ENCODE measurements around the gene GIPR.
A peak's percentile ranks its signal among the peaks of the same experiment; 100 is the strongest.
"Not testable (repeated sequence)": the region's sequence is repeated elsewhere in the genome, so short reads cannot be mapped to it uniquely, and the experiment has no call there.

The GIPR gene

DNA sequence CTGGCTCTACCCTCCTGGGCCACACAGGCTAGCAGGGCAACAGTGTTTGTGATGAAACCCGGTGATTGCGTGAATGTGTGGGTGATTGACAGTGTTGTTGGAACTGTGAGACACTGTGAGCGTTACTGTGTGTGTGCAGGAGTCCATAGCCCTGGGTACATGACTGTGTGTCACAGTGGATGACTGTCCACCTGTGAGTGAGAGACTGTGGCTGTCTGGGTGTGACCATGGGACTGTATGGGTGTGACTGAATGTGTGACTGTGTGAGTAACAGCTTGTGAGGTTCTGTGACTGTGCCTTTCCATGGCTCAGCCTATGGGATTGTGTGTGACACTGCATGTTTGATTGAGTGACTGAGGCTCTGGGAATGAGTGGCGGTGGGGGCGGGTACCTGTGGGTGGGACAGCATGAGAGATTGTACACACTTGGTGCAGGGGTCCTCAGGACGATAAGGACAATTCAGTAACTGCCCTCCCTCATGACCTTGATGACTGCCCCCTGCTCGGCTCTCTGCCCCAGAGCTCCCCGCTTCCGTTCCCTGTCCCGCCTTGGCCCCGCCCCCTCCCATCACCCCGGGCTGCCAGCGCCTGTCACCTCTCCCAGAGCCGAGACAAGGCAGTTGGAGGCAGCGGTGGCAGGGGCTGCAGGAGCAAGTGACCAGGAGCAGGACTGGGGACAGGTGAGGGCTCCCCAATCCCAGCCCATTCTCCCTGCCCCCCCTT, at the start of gene GIPR:
Gene GIPR, plus strand, starts transcription at position 602 of the 722 bp plus-strand sequence. CDS start 1,300 bp downstream, outside the sequence.
- peak; percentile 77 for DNase-seq

GRCh38 chr19:45621389-45621788, 46.6 kb upstream of the GIPR start:
- DNase-seq, result no peak

DNA sequence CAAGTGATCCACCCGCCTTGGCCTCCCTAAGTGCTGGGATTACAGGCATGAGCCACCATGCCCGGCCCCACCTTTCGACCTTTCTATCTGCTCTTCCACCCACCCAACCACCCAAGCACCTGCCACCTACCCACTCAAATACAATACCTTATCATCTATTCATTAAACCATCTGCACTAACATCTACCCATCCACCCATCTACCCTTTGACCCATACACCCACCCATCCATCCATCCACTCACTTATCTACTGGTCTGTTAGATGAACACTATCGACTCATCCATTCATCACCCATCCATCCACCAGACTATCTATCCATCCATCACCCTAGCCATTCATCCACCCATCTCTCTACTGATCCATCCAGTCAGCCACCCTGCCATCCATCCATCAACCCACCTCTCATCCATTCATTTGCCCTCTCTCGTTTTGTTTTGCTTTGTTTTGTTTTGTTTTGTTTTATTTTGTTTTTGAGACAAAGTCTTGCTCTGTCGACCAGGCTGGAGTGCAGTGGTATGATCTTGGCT, 46.0 kb upstream of the GIPR start:
- no peak for DNase-seq

DNA sequence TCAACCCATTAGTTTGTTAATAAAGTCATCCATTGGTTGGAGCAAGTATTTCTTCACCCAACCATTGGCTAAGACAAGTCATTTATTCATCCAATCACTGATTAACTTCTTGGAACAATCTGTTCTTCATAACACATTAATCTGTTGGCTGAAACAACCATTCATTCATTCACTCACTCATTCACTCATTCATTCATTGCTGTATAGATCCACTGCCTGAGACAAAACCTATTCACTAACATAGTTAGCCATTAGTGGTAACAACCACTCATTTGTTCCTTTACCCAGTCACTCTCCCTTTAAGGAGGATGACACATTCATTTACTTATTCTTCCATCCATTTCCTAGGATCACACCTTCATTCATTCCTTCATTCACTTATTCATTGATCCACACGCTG, 44.0 kb upstream of the GIPR start:
- no peak for DNase-seq

DNA sequence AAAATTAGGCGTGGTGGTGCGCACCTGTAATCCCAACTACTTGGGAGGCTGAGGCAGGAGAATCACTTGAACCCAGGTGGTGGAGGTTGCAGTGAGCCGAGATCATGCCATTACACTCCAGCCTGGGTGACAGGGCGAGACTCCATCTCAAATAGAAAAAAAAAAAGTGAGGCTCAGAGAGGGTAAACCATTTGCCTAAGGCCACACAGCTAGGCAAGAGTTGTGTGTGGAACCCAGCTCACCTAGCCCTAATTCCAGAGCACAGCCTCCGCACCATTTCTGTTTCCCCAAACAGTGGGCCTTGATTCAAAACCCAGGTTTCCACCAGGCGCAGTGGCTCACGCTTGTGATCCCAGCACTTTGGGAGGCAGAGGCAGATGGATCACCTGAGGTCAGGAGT, 39.8 kb upstream of the GIPR start:
- DNase-seq, result not testable (repeated sequence)

DNA sequence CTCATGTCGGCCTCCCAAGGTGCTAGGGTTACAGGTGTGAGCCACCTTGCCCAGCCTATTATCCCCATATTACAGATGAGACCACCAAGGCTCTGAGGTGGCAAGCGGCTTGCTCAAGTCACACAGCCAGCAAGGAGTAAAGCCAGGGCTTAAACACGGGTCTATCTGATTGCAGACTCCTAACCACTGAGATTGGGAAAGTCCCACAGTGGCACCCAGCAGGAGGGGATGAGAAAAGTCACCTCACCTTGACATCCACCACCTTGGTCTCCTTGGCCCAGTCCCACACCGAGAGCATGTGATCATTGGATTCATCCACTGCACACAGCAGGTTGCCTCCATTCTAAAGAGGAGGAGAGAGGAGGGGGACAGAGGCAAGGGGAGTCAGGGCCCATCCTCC, 38.3 kb upstream of the GIPR start:
- DNase-seq, result no peak

- peak; percentile 25 for DNase-seq
Observed at GRCh38 chr19:45630463-45630862, 37.6 kb upstream of the GIPR start.

DNA sequence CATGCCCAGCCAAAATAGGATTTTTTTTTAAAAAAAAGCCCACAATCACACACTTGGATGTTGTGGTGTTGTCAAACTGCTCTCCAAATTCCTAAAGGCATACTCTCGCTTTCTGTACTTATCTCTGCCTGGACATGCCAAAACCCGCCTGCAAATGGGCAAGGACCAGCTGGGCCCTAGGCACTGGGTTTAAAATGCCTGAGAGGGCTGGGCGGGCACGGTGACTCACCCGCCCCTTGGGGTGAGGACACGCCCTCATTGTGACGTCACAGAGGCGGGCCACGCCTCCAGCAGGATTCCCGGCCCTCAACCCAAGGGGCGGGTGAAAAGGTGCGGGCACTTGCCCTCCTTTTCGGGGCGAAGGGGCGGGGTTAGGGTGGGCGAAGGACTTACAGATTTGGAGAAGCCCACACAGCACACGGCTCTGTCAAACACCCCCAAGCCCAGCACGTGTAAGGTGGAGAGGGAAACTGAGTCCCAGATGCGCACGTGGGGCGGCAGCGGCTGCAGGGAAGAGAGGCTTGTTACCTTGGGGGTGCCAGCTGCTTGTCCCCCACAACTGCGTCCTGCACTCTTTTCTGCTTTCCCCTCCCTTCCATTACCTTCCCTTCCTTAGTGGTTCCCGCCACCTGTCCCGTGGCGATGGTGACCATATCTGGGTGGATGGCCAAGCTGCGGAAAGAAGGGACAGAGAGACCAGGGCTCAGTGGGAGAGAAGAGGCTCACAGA, 35.4 kb upstream of the GIPR start:
- DNase-seq, result no peak

- DNase-seq, result no peak
Observed at GRCh38 chr19:45636275-45636674, 31.7 kb upstream of the GIPR start.

- DNase-seq, result no peak
Observed at GRCh38 chr19:45636902-45637301, 31.1 kb upstream of the GIPR start.

- DNase-seq, result no peak
Observed at GRCh38 chr19:45637890-45638667, 29.9 kb upstream of the GIPR start.

- DNase-seq, result peak; percentile 46
Observed at GRCh38 chr19:45638930-45639729, 28.9 kb upstream of the GIPR start, which contains the start of gene EML2. TSS of gene EML2 (minus strand) at chr19:45639397. CDS start at chr19:45639376, 21 bp downstream.

DNA sequence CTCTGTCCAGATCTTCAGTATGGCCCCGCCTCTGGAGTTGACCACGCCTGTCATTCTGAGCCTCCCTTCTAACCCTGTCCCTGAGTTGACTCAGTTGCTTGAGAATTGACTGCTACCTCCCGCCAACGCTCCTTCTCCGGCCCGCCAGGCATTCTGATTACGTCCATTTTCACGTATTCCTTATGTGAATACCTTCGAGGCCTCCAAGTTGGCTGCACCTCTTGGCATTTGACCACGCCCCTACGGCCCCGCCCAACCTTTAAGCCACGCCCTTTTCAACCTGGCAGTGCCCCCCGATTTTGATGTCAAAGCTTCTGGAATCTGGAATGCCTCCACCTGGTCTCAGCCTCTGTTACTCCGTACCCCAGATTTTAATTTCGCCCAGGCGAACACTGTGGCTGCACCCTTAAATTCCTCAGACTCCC, 27.2 kb upstream of the GIPR start:
- DNase-seq, result peak; percentile 79

GRCh38 chr19:45641274-45642105, 26.5 kb upstream of the GIPR start:
- peak; percentile 96 for DNase-seq

DNA sequence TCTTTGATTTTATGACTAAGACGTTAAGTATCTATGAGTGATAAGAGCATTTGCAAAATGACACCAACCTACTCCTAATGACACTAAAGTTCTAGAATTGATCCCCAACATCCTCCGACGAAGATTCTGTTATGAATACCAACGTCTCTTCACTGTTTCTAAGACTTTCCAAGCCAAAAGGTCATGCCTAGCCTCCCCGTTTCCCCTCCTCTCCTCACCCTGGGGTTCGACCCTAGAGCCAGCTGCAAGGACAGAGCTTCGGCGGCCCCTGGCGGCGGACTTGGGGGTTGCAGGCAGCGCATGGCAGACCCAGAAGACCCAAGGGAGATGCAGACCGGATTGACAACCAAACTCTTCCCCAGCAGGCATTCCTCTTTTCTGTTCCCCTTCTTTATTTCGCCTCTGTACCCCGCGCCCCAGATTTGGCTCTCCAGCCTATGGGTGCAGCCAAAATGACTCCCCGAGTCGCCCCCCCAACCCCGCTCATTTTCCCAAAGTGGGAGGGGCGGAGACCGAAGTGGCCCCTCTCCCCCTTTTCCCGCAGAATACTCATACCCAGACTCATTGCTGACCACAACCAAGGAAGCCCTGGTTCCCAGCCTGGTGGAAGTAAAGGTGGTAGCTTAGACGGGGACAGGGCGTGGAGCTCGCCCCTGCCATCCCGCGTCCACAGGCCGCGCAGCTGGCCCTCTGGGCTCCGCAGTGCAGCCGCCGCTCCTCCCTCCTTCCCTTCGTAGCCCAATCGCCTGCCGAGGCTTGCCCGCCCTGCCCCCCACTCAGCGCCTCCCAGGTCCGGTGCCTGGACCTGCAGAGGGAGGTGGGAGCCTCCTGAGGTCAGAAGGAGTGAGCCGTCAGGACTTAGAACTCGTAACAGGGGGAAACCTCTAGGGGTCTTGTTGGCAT, 24.7 kb upstream of the GIPR start:
- DNase-seq, result peak; percentile 81

DNA sequence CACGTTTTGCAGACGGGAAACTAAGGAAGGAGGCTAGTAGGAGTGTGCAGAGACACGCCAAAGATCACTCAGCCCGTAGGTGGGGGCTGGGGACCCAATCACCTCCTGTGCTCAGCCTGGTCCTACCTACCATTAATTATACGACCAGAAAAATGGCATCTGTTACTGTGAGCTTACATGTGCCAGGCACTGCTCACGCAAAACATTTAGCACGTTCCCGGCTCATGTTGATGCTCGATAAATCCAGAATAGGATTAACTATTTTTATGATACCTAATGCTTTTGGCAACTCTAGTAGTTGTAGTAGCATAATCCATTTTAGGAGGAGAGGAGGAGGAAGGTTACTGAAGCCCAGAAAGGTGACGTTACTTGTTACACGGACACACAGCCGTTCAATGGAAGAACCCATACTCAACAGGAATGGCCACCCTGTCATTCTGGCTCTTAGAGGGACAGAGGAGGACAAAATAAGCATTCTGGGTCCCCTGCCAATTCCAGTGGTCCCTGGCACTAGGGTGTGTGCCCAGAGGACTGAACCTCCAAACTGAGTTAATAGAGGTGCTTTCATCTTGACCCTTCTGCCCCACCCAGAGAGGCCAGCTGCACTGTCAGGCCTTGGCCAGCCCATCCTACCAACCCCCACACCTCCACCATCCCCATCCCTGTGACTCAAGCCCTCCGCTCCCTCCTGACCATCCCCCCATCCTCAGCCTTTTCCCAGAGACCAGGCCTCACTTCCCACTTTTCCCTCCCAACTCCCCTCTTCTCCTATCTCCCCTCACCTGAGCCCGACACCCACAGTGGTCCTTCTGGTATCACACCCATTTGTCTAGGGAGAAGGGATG, 23.9 kb upstream of the GIPR start:
- DNase-seq, result no peak

DNA sequence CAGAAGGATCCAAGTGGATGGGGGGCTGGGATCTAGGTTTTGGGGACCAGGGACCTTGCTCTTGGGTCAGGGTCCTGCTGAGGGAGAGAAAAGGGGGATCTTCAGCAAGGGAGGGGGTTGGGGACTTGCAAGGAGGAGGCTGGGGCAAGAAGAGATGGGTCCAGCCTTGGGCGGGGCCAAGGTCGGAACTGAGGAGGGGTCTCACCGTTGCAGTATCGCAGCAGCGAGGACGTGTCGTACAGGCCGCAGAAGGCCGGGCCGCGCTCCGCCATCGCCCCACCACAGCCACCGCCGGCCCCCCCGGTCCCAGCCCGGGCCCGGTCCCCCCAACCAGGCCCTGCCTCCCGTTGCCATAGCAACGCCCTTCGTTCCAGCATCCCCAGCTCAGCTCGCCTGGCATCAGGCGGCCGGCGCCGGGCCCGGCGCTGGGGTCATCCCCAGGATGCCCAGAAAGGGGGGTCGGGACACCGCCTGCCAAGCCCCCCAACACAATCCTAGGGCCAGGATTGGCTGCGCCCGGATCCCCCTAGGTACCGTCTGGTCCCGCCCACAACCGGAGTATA, 22.9 kb upstream of the GIPR start:
- no peak for DNase-seq

- DNase-seq, result peak; percentile 37
Observed at GRCh38 chr19:45645631-45646344, 22.2 kb upstream of the GIPR start.

Data from NK-92 treated with Interleukin-12 subunit alpha and Interleukin-12 subunit beta, amount 100 ng/mL, for 24 hours (cell line).